H1 (cell line): ENCODE data around the gene CST7. TPM values are rescaled to one million over a fixed set of nuclear protein-coding genes. Genes with fewer than 3 reads are reported as not detected.

ENCODE experiments used
- GABPA ChIP-seq: IDR thresholded peaks from 2 replicates; pipeline ENCODE4 v1.6.1; 2011; ENCODE audit warnings: mild to moderate bottlenecking, low read length, moderate library complexity, borderline replicate concordance; ENCODE audit not compliant: insufficient read depth
- HDAC2 ChIP-seq, 2 experiments: fragments of 300-600 bp in 1 of 2; sonication (generic) in 1 of 2; IDR thresholded peaks; 2 replicates each; pipeline ENCODE4 v1.6.1; 2011 to 2012; ENCODE audit warnings: low read depth in 2 of 2, low read length in 2 of 2, mild to moderate bottlenecking in 2 of 2, moderate library complexity in 2 of 2, borderline replicate concordance in 1 of 2, inconsistent platforms in 1 of 2
- polyA plus RNA-seq, 7 experiments: library from polyadenylated mRNA; depleted of rRNA in 3 of 7; stranded (reverse) in 5 of 7; unstranded in 2 of 7; fragments of >200 nt in 5 of 7; fragments of 200-250 nt in 2 of 7; gene quantifications; 1 replicate in 5 of 7; 2 replicates in 1 of 7; 4 replicates in 1 of 7; pipeline versions ENCODE4 v1.2.1 to v1.2.3, GENCODE V29; 2011 to 2013; ENCODE audit warnings: missing spikeins in 2 of 7, mixed read lengths in 2 of 7
- total RNA-seq: library from RNA; stranded (reverse); fragmentation: NEBNext Ultra II Directional; extraction: Animal tissue kit (Norgen Biotek cat#: 25700); gene quantifications from 2 replicates; pipeline ENCODE4 v1.2.1, GENCODE V29; 2021

Gene CST7
- total and polyA plus RNA-seq, 2 of the 8 experiments (the other 6 are each of a cell fraction or from before 2014, with no cell fraction given): not detected

GRCh38 chr20:24933266-24933908 lies 15.7 kb upstream of the CST7 start (continued):
- TF ChIP-seq GABPA (no peak), HDAC2 (IDR thresholded peaks at IDR 0.05; ENCODE audit: borderline replicate concordance in 1 of 2, low read depth in 2 of 2, low read length in 2 of 2) (no peak)
